Measurements from ENCODE around the gene KCNH2.
A peak's percentile ranks its signal among the peaks of the same experiment; 100 is the strongest.
"Not testable (repeated sequence)": the region's sequence is repeated elsewhere in the genome, so short reads cannot be mapped to it uniquely, and the experiment has no call there.

The KCNH2 gene

DNA sequence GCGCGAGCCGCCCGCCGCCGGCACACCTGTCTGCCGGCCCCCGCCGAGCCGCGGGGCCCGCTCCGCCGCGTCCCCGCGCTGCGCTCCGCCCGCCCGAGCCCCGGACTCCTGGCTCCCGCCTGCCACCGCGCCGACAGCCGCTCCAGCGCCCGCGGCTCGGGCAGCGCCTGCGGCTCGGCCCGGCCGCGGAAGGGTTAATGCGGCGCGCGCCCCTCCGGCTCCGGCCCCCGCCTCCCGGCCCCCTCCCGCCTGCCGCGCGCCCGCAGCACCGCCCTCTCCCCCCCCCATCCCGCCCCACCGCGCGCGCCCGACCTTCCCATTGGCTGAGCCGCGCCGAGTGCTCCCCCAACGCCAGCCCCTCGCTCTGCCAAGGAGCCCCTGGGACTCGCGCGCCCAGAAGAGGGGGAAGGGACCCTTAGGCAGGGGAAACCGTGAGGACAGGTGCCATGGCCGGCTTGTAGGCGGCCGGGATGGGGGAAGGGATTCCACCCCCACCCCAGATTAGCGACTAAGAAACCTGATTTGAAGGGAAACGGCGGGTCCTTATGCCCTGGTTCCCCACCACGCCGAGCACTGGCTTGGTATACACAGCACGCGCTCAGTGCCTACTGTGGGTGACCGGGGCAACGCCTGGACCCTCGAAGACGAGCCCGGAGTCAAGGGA, at the start of gene KCNH2:
Gene KCNH2 (minus strand): TSS at position 196 of the 664 bp plus-strand sequence. CDS start 408 bp downstream, outside the sequence.
- no peak for DNase-seq

DNA sequence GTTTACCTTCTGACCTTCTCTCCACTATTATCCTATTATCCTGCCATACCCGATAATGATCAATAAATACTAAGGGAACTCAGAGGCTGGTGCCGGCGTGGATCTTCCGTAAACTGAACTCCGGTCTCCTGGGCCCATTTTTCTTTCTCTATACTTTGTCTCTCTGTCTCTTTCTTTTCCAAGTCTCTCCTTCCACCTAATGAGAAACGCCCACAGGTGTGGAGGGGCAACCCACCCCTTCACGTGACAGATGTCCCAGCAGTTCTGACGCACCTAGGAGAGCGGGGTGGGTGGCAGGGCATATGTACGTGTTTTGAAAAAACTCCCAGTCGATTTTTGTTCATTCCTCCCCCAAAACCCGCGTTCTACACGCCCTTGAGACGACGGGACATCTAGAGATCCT, 49.6 kb upstream of the KCNH2 start:
- DNase-seq, result not testable (repeated sequence)

GRCh38 chr7:151026771-151027727, 48.9 kb upstream of the KCNH2 start:
- not testable (repeated sequence) for DNase-seq

DNA sequence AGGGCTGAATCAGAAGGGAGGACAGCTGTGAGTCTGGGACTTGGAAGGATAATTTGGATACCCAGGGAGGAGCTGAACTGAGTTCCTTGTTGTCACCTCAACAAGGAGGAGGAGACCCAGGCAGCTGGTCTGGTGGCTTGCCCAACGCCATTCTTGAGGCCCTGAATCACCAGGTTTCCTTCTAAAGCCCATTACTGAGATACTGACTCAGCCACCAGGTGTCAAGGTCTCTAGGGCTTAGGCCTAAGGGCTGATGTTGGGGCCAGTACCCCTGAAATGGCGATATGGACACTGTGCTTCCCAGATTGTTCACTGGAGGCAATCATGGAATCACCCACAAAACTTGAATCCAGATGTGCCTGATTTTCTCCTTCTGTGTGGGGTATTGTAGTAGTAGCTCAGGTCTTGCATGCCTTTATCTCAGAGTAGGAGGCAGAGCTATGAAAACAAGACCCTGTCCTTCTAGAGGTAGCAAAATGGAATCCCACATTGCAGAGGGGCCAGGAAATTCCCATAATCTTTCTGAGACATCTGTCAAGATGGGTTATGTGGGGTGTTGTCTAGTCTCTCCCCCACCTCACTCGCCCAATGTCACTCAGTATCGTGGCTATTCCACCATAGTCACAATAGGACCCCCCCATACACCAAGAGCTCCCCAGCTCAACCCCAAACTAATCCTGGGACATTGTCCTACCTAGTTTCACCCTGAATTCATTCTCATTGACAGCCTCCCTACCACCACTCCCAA, 48.0 kb upstream of the KCNH2 start:
- DNase-seq, result no peak

DNA sequence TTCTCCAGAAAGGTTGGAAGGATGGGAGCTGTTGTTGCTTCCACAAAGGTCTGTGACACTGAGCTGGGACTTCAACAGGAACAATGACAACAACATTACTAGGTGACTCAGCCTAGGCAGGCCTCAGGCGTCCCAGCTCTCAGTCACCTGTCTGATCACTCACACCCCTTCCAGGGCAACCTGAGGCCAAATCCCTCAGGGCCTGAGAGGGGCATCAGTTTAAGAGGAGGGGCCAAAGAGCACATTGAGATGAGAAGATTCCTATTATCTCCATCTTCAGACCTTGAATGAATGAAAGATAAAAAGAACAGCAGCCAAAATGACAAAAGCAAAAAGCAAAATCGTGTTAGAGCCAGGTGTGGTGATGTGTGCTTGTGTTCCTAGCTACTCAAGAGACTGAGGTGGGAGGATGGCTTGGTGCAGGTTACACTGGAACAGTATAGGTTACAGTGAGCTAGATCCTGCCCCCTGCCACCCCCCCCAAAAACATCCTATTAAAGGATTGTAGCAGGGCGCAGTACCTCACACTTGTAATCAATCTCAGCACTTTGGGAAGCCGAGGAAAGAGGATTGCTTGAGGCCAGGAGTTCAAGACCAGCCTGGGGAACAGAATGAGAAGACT, 46.4 kb upstream of the KCNH2 start, which contains the start of gene ATG9B:
Gene ATG9B (minus strand): TSS at position 60 of the 622 bp plus-strand sequence. CDS start 71 bp downstream, outside the sequence.
- DNase-seq, result no peak

- DNase-seq, result no peak
Observed at GRCh38 chr7:151023232-151023631, 45.1 kb upstream of the KCNH2 start.

DNA sequence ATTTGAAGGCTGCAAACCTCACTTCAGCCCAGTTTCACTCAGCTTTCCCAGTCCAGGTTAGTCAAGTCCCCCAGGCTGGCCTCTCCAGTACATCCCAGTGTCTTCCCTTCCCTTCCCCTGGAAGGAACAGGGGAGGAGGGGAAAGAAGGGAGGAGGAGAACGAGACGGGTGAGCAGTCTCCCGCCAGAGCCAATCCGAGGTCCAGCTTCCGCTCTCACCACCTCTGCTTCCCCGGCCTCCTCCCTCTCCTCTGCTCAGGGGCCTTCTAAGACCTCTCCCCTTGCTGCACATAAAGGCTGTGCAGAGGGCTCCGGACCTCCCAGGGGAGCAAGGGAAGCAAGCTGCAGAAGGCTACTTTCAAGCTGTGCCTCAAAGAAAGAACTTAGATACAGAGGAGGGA, 42.1 kb upstream of the KCNH2 start:
- no peak for DNase-seq

- DNase-seq, result no peak
Observed at GRCh38 chr7:151019130-151019447, 41.0 kb upstream of the KCNH2 start.

GRCh38 chr7:151018421-151019129, 40.5 kb upstream of the KCNH2 start:
- DNase-seq, result no peak

DNA sequence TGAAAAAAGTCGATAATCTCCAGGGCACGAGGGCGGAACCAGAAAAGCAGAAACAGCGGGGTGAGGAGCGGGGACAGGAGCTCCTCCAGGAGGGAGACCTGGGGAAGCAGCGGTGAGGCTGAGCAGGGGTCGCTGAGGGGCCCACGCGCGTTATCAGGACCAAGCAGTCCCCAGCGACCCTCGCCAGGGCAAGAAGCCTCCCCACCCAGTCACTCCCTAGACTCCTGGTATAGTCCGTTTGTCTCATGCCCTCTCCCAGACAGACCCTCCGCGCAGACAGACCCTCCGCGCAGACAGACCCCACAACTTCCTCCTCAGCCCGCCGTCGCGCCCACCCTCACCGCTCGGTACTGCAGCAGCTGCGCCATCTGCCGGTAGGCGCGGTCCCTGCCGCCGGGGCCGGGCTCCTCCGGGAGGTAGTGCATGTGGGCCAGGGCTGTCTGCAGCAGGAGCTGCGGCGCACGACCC, 39.9 kb upstream of the KCNH2 start:
- DNase-seq, result no peak

DNA sequence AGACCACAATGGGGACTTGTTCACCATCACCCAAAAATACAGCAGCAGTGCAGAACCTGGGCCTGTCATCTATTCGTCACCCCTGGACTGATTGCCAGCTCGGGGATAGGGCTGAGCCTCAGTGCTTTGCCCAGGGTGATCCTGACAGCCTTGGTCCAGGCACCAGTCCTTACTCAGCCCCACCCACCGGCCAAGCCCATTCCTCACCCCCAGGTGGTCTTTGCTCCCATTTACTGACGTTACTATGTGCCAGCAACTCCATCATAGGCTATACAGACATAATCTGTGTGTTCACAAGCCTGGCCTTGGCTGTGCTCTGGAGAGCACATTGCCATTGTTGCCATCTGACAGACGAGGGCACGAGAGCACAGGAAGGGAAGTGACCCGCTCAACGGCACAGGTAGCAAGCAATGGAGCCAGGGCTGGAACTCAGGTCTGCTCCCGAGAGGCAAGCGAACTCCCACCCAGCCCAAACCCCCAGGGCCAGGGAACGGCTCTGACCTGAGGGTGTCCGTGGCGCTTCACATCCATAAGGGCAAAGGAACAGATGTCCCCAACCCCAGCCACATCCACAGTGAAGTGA, 39.3 kb upstream of the KCNH2 start:
- no peak for DNase-seq

DNA sequence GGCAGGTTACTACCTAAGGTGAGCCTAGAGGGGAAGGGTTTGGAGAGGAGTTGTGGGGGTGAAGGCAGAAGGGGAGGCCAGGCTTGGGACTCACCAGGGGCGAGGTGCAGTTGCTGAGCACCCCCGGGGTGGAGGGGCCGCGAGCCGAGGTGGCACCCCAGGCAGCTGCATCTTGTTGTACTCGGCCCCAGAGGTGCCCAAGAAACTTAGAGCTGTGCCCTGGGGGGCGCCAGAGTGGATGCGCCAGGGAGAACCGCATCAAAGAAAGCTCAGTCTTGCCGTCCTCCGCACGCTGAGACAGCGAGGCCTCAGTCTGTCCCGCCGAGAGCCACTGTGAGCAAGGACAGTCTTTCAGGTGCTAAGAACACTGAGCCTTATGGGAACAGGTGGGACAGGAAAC, 38.8 kb upstream of the KCNH2 start:
- no peak for DNase-seq

DNA sequence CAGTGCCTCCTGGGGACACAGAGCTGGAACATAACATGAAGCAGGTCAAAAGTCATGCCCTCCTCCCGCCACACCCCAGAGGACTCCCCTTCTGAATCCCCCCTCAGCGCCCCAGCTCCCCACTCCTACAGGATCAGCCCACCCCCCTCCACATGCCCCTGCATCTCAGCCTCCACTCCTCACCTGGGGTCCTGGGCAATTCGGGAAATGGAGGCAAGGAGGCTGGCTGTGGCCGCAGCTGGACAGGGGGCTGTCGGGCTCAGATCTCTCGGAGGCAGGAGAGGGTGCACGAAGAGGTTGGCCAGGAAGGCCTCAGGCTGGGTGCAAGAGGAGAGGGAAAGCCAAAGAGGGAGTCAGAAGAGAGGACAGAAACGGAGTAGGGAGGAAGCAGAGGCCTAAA, 38.4 kb upstream of the KCNH2 start:
- no peak for DNase-seq

GRCh38 chr7:151015967-151016366, 37.8 kb upstream of the KCNH2 start:
- DNase-seq, result no peak

GRCh38 chr7:151014950-151015349, 36.8 kb upstream of the KCNH2 start:
- DNase-seq, result no peak

GRCh38 chr7:151013733-151014497, 35.8 kb upstream of the KCNH2 start:
- DNase-seq, result peak; percentile 22

- no peak for DNase-seq
Observed at GRCh38 chr7:151013356-151013732, 35.2 kb upstream of the KCNH2 start.

DNA sequence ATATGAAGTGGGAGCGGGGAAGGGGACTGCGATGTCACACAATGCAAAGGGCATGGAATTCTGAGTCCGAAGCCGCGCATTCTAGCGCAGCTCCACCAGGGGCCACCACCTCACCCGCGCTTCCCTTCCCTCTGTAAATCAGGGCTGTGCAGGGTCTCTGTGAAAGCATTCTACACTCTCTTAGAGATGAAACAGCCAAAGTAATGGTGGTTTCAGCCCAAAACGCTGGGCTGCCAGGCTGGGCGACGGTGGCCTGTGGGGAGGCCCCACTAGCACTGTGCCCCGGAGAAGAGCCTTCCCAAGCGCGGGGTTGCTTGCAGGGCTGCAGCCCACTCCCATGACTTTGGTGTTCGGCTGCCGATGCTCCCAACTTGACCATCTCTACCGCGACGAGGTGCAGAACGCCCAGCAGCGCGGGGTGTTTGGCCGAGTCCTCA, 34.8 kb upstream of the KCNH2 start:
- DNase-seq, result no peak

DNA sequence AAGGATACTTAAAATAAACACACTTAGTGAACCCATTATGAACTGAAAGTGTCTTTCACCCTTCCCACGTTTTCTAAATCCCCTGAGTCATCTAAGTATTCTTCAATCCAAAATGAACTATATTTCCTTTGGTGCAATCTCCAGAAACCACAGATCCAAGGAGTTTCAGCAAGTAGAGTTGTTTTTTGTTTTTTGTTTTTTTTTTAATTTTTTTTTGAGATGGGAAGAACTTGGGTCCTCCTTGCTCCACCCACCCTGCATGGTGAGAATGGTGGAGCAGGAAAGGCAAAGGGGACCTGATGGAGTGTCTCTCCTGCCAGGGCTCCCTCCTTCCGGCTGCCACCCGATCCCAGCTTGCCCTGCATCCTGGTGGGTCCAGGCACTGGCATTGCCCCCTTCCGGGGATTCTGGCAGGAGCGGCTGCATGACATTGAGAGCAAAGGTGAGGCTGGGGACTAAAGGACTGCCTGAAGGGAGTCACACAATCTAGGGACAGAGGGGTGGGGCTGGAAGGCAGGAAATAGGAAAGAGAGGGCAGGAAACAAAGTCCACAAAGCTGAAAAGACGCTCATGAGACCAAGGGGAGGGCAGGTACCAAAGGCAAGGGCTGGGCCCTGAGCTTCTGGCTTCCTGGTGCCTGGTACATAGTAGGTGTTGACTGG, 34.0 kb upstream of the KCNH2 start:
- DNase-seq, result no peak

DNA sequence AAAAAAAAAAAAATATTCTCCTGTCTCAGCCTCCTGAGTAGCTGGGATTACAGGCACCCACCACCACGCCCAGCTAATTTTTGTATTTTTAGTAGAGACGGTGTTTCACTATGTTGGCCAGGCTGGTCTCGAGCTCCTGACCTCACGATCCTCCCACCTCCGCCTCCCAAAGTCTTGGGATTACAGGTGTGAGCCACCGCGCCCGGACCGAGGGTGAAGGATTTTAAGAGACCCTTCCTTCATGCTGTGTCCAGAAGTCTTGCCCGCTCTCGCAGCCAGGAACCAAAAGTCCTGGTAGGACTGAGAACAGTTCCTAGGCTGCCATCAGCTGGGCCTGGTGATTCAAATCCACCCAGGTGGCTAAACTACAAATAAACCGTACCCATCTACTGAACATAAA, 33.5 kb upstream of the KCNH2 start:
- DNase-seq, result not testable (repeated sequence)

- no peak for DNase-seq
Observed at GRCh38 chr7:151011097-151011409, 32.9 kb upstream of the KCNH2 start.
